Caco-2 (cell line): ENCODE results near the gene TM9SF3. TPM values are rescaled to one million over a fixed set of nuclear protein-coding genes. Genes with fewer than 3 reads are reported as not detected.
"Not testable (repeated sequence)": the region's sequence is repeated elsewhere in the genome, so short reads cannot be mapped to it uniquely, and the experiment has no call there.

Source experiments
- BruUV-seq: library from RNA; stranded (reverse); fragments of 400-500 nt; replicated peaks from 2 replicates; lab custom pipeline; 2021; lab: Mats Ljungman, UMichigan
- CTCF ChIA-PET: fragments of 300-600 bp; sonication (Branson Sonifier 250); formaldehyde crosslinking; loops from one replicate; lab custom pipeline; 2022; ENCODE audit warnings: antibody characterized with exemption; lab: Charles Lee
- POLR2A ChIA-PET: fragments of 300-600 bp; sonication (Branson Sonifier 250); formaldehyde crosslinking; loops from one replicate; lab custom pipeline; 2022; ENCODE audit warnings: antibody characterized with exemption; lab: Charles Lee
- DNase-seq, 2 experiments: peaks; one replicate each; pipeline versions ENCODE4 v3.0.0 to v3.0.0-alpha.2; 2020 to 2022
- H3K27me3 ChIP-seq: replicated peaks from 2 replicates; pipeline ENCODE4 v1.6.0; 2011; ENCODE audit warnings: low read length; ENCODE audit not compliant: control insufficient read depth, insufficient read depth
- H3K36me3 ChIP-seq: 2 replicates; pipeline ENCODE4 v1.5.1; 2011; ENCODE audit warnings: low read length; ENCODE audit not compliant: control insufficient read depth, insufficient read depth
- H3K4me1 ChIP-seq: fragments of 250-450 bp; sonication (Bioruptor Pico); 2 replicates; pipeline ENCODE4 v1.5.1; 2020; ENCODE audit warnings: mild to moderate bottlenecking
- H3K4me3 ChIP-seq: 2 replicates; pipeline ENCODE4 v1.5.1; 2011; ENCODE audit warnings: low read depth, mild to moderate bottlenecking, control low read depth, low read length
- H3K9me3 ChIP-seq: fragments of 250-450 bp; sonication (Bioruptor Pico); 2 replicates; pipeline ENCODE4 v1.5.1; 2020; ENCODE audit warnings: mild to moderate bottlenecking, moderate library complexity
- H3K27ac Mint-ChIP-seq: one replicate; pipeline ENCODE4 v1.8.0; 2022; ENCODE audit warnings: mixed read lengths; ENCODE audit not compliant: unreplicated experiment
- H3K27me3 Mint-ChIP-seq: one replicate; pipeline ENCODE4 v1.8.0; 2022; ENCODE audit warnings: mixed read lengths; ENCODE audit not compliant: insufficient read depth, unreplicated experiment
- H3K36me3 Mint-ChIP-seq: one replicate; pipeline ENCODE4 v1.8.0; 2022; ENCODE audit warnings: mild to moderate bottlenecking, mixed read lengths; ENCODE audit not compliant: insufficient read depth, unreplicated experiment
- H3K4me1 Mint-ChIP-seq: one replicate; pipeline ENCODE4 v1.8.0; 2022; ENCODE audit warnings: low read depth, mixed read lengths; ENCODE audit not compliant: unreplicated experiment
- H3K4me3 Mint-ChIP-seq: one replicate; pipeline ENCODE4 v1.8.0; 2022; ENCODE audit warnings: mild to moderate bottlenecking, moderate library complexity, mixed read lengths; ENCODE audit not compliant: unreplicated experiment
- H3K9me3 Mint-ChIP-seq: one replicate; pipeline ENCODE4 v1.8.0; 2022; ENCODE audit warnings: mixed read lengths; ENCODE audit not compliant: unreplicated experiment
- intact Hi-C: fragments of 100-400 bp; cut with micrococcal nuclease; formaldehyde crosslinking; loops from one replicate; pipeline ENCODE4 v1.10.0; 2022; ENCODE audit not compliant: unreplicated experiment
- total RNA-seq: library from RNA; stranded (reverse); gene quantifications from 2 replicates; pipeline ENCODE4 v1.2.3, GENCODE V29; 2022
- TF ChIP-seq, protein P1 (sequence below), 2 experiments: fragments of 200-600 bp in 1 of 2; IDR thresholded peaks; 1 replicate in 1 of 2; 2 replicates in 1 of 2; pipeline versions ENCODE4 v1.5.1 to v1.8.0; 2011 to 2022; ENCODE audit warnings: antibody characterized with exemption in 1 of 2, control low read depth in 1 of 2, inconsistent platforms in 1 of 2, low read depth in 1 of 2, low read length in 1 of 2, mild to moderate bottlenecking in 1 of 2, moderate library complexity in 1 of 2; ENCODE audit not compliant: insufficient read depth in 1 of 2, severe bottlenecking in 1 of 2, unreplicated experiment in 1 of 2

The TM9SF3 gene
- total RNA-seq, 1 experiment from 2014 or later = 176 TPM

DNA sequence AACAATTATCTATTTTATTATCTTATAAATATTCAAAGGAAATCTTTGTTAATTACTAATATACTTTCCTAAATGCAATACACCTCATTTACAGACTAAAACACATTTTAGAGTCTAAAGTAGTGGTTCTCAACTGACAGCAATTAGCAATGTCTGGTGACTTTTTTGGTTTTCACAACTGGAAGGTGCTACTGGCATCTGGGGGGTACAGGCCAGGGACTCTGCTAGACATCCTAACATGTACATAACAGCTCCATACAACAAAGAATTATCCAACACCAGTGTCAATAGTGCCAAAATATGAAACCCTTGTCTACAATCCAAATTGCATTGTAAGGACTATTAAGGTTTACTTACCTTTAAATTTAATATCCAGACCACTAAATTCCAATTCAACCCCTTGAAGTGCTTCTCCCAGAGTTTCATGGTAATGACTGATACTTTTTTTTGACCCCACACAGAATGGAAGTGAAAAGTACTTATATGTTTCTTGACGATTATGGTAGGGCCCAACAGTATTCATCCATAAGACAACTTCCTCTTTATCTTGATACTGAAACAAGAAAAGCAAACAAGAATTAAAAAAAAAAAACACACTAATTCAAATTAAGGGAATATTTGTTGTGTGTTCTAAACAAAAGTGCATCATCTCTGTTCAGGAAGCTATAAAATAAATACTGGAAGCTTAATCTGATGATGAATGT is 10.4 kb downstream of the TM9SF3 start:
- DNase-seq = no peak
- Mint-ChIP-seq H3K4me1 (peaks cover 23% of the 10 kb centered on the region), H3K36me3 (peaks cover 30% of the 10 kb centered on the region), H3K27ac (no peak overlapping the region), H3K4me3 (no peak overlapping the region), H3K9me3 (no peaks in the 10 kb centered on the region), H3K27me3 (no peaks in the 10 kb centered on the region)
- BruUV-seq = no TSS peak
- TF ChIP-seq, protein P1, sequence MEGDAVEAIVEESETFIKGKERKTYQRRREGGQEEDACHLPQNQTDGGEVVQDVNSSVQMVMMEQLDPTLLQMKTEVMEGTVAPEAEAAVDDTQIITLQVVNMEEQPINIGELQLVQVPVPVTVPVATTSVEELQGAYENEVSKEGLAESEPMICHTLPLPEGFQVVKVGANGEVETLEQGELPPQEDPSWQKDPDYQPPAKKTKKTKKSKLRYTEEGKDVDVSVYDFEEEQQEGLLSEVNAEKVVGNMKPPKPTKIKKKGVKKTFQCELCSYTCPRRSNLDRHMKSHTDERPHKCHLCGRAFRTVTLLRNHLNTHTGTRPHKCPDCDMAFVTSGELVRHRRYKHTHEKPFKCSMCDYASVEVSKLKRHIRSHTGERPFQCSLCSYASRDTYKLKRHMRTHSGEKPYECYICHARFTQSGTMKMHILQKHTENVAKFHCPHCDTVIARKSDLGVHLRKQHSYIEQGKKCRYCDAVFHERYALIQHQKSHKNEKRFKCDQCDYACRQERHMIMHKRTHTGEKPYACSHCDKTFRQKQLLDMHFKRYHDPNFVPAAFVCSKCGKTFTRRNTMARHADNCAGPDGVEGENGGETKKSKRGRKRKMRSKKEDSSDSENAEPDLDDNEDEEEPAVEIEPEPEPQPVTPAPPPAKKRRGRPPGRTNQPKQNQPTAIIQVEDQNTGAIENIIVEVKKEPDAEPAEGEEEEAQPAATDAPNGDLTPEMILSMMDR (IDR thresholded peaks at IDR 0.05; ENCODE audit: insufficient read depth in 1 of 2, low read depth in 1 of 2, low read length in 1 of 2, severe bottlenecking in 1 of 2, unreplicated experiment in 1 of 2) = no peak
- POLR2A ChIA-PET = no interaction called here
- H3K4me3 ChIP-seq = no peak overlapping the region
- CTCF ChIA-PET = no interaction called here
- H3K36me3 ChIP-seq = no peaks in the 10 kb centered on the region; the same call in 1 of the 2 replicates
- H3K27me3 ChIP-seq = no peaks in the 10 kb centered on the region
- H3K4me1 ChIP-seq = peaks cover 16% of the 10 kb centered on the region; the same call in 1 of the 2 replicates
- intact Hi-C loops = no loop called here
- no peaks in the 10 kb centered on the region for H3K9me3 ChIP-seq

DNA sequence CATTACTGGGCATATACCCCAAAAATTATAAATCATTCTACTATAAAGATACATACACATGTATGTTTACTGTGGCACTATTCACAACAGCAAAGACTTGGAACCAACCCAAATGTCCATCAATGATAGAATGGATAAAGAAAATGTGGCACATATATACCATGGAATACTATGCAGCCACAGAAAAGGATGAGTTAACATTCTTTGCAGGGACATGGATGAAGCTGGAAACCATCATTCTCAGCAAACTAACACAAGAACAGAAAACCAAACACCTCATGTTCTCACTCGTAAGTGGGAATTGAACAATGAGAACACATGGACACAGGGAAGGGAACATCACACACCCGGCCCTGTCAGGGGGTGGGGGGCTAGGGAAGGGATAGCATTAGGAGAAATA is 12.2 kb downstream of the TM9SF3 start:
- H3K36me3 ChIP-seq, H3K4me3 Mint-ChIP-seq, H3K9me3 ChIP-seq, H3K4me3 ChIP-seq, H3K9me3 Mint-ChIP-seq, H3K27me3 ChIP-seq, intact Hi-C loops, CTCF ChIA-PET, H3K4me1 ChIP-seq, H3K27ac Mint-ChIP-seq, H3K27me3 Mint-ChIP-seq, BruUV-seq, DNase-seq, POLR2A ChIA-PET: not testable (repeated sequence)
- Mint-ChIP-seq H3K36me3 (peaks cover 36% of the 10 kb centered on the region), H3K4me1 (peaks cover 12% of the 10 kb centered on the region)

DNA sequence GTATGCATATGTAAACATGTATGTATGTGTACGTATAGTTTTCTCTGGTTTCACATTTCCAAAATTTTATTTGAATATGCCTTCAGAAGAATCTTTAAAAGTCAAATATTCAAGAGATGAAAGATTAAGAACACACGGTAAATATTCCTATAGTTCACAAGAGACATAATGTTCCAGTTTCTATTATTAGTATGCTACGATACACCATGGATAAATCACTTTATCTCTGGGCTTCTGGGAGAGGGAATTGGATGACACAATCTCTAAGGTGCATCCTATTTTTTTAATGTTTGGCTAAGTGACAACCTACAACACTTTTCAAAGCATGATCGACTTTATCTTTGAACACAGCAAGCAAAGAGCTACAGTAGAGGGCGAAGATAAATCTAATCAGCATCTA is 13.8 kb downstream of the TM9SF3 start:
- Histone ChIP-seq H3K27me3 (no peaks in the 10 kb centered on the region), H3K36me3 (no peaks in the 10 kb centered on the region; the same call in 1 of the 2 replicates), H3K9me3 (no peaks in the 10 kb centered on the region), H3K4me1 (peaks cover 5% of the 10 kb centered on the region; the same call in 1 of the 2 replicates), H3K4me3 (no peak overlapping the region)
- intact Hi-C loops = no loop called here
- POLR2A ChIA-PET = no interaction called here
- CTCF ChIA-PET = no interaction called here
- Mint-ChIP-seq H3K9me3 (no peaks in the 10 kb centered on the region), H3K4me3 (no peak overlapping the region), H3K4me1 (peaks cover 4% of the 10 kb centered on the region), H3K27me3 (no peaks in the 10 kb centered on the region), H3K27ac (no peak overlapping the region), H3K36me3 (peaks cover 46% of the 10 kb centered on the region)
- TF ChIP-seq, protein P1 (IDR thresholded peaks at IDR 0.05; ENCODE audit: insufficient read depth in 1 of 2, low read depth in 1 of 2, low read length in 1 of 2, severe bottlenecking in 1 of 2, unreplicated experiment in 1 of 2) = no peak
- no peak for DNase-seq
- BruUV-seq = TSS peak; percentile 1
